HG02798 (cell line): ENCODE measurements around the gene TRIM38.
"Not testable (repeated sequence)": the region's sequence is repeated elsewhere in the genome, so short reads cannot be mapped to it uniquely, and the experiment has no call there.

Experiments
- ATAC-seq: cut with Tn5 transposase; IDR thresholded peaks from one replicate; pipeline ENCODE4 v1.9.1; 2021; ENCODE audit warnings: mild to moderate bottlenecking; ENCODE audit not compliant: unreplicated experiment, poor library complexity

Gene TRIM38, protein sequence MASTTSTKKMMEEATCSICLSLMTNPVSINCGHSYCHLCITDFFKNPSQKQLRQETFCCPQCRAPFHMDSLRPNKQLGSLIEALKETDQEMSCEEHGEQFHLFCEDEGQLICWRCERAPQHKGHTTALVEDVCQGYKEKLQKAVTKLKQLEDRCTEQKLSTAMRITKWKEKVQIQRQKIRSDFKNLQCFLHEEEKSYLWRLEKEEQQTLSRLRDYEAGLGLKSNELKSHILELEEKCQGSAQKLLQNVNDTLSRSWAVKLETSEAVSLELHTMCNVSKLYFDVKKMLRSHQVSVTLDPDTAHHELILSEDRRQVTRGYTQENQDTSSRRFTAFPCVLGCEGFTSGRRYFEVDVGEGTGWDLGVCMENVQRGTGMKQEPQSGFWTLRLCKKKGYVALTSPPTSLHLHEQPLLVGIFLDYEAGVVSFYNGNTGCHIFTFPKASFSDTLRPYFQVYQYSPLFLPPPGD

DNA sequence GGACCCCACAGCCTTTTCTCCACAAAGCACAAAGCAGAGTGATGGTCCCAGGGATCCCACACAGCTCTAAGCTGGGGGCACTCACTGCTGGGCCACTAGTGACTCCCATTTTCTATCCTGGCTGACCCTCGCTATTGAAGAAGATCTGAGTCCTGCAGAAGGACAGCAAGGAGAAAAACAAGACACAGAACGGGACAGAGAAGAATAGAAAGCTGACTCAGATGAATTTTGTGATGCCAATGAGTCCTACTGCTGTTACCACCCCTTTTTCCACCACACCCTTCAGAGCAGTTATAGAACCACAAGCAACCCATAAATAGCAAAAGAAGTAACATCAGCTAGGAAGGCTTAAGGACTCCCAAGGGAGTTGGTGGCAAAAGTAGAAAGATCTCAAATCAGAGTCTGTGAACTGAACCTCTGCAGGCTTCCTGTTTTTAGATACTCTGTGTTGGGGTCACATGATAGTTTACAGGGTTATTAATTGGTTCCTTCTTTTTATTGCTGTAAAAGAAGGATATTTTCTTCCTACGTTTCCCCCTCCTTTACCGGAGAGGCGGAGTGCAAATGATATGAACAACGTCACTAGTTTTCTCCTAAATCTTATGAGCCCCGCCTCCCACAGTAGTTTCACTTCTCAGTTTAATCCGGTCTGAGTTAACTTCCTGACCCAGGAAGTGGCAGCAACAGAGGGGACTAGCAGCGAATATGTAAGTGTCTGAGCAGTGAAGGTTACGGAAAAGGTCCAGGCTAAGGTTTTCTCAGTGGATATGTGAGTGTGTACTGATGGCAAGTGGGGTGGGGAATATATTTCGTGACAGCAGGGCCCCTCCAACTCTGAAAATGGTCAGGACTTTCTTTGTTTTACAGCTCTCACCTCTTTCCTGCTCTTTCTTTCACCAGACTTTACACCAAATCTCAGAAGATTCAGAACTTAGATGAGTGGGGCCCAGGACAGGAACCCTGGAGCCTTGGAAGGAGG, at the start of gene TRIM38:
Gene TRIM38, plus strand, starts transcription at position 654 of the 979 bp plus-strand sequence. CDS start 3,721 bp downstream, outside the sequence.
- ATAC-seq, result peak; percentile 83

DNA sequence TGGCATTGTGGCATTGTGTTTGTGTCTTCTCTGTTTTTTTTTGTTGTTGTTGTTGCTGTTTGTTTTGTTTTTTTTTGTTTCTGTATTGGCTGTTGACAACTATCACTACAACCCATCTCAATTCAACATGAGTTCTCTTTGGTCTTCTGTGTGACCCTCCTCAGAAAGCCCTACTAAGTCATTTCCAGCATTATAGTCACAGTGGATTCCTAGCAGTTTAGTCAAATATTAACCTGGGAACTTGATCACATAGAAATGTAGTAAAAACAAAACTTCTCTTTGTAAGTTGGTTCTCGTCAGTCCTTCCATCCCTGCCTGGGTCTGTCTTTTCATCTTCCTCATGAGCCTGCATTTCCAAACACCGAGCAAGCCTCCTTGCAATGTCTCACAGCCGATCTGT, 48.9 kb upstream of the TRIM38 start:
- no peak for ATAC-seq

DNA sequence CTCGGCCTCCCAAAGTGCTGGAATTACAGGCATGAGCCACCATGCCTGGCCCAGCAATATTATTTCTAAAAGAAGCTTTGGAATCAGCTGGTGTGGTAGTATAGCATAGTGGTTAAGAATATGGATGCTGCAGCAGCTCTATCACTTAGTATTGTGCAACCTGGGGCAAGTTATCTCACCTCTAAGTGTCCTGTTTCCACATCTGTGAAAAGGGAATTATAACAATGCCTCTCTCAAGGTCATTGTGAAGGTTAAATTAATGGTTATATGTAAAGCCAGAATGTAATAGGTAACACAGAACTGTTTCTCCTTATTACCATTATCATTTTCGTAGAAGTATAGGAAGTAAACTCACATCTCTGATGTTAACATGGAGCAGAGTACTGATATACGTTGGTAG, 46.3 kb upstream of the TRIM38 start:
- no peak for ATAC-seq

DNA sequence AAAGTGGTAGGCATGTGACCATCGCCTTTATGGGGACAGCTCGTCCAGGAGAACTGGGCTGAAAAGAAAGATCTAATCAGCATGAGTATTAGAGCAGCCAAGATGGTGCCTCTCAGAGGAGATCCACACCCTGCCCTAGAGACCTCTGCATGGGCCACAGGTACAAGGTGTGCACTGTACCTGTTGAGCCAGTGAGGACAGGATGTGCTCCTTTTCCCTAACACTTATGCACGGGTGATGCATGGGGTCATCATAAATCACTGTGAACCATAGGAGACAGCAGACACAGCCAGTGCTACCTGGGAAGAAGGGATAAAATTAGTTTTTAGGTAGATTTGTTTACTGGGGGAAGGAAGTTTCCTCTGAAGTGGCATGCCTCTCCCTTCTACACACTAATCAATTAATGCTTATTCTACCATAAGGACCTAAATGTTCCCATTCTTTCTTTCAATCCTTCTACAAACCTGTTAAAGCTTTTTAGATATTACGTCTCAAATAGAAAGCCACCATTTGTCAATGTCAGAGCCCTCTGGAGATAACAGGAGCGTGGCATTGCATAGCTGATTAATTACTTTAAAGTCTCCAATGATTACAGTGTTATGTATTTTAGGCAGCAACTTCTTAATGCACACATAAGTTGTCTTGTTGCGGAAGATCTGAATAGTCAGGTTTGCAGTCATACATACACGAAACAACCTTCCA, 45.7 kb upstream of the TRIM38 start:
- no peak for ATAC-seq

DNA sequence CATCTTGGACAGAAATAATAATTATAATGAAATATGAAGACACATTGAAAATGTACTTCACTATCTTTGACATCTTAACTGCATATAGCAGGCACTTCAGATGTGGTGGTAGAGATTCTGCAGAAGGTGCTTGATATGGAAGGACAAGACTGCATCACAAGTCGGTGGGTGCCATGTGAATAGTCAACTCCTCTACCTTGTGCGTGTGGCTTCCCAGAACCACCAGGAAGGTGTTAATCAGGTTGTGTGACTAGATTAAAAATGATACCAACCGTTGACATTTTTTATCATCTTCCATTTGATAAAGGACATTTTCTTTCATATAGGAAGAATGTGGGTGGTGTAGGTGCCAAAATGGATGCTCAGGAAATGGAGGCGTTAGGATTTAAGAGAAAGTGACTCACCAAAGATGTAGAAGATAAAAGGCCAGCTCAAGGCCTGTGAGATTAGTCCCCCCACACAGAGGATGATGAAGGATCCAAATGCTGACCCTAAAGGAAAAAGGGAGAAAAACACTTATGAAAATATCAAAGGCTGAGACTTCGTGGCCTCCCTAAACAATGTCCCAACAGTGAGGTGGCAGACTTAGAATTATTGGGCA, 44.4 kb upstream of the TRIM38 start:
- no peak for ATAC-seq

DNA sequence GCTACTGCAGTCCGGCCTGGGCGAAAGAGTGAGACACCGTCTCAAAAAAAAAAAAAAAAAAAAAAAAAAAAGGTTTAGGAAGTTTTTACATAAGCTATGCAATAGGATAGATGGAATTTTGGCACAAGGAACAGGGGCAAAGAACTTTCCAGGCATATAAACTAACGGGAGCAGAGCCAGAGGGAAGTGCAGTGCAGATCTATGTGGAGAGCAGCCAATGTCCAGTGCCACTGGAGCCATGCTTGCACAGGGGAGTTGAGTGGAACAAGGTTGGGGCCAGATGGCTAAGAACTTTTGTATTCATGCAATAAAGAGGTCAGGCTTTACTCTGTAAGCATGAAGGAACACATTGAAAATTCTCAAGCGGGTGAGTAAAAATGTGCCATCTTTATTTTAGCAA, 42.9 kb upstream of the TRIM38 start:
- ATAC-seq, result no peak

DNA sequence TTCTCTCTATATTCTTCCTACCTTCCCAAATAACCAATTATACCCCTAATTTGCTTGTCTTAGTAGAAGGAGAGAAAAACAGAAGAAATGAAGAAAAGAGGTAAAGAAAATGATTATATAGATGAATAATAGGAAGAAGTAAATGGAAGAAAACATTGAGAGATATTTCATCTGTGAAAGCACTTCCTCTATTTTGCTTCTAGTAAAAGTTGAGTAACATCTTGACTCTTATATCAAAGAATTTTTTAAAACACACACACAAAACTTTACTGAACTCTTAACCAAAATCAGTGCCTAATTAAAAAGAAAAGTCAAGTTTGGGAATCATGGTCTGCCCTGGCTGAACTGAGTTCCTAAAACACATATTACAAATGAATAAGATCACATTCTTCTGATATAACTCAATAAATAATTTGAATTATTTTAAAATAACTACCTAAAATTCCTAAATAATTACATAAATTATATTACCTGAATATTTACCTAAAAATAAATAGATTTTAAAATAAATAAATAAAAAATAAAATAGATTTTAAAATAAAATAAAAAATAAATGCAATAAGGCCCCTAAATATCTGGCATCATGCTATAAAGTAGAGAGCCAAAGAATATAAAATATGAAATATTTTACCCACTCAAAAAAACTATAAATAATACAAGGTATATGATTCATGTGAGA, 40.9 kb upstream of the TRIM38 start:
- ATAC-seq, result no peak

DNA sequence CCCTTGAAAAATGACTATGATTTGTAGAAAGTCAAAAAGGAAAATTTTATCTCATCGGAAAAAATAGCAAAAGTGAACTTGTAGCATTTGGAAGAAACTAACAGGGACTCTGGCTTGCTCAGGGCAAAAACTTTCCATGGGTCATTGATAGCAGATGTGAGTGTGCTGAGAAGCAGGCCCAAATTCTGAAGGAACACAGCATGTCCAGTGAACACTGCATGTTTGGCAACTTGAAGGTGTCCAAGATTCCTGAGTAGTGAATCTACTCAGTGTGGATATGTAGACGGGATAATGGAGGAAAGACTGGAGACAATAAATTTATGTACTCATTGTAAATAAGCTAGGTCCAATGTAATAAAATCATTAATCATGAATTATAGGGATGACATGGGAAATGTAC, 40.3 kb upstream of the TRIM38 start:
- ATAC-seq, result no peak

DNA sequence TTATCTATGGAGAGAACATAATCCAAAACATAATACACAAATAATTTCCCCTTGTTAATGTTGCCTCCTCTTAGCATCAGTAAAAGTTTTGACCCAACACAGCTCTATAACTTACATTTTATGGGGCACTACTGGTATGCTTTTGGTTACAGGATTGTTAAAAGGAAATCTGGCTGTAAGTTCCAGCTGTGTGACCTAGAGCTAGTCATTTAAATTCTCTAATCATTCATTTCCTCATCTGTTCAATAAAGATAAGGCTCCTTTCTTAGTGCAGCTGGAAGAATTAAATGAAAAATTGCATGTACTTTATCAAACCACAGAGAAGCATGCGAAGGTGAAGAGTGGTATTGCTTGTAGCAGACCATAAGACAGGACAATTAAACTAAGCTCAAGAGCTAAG, 36.7 kb upstream of the TRIM38 start:
- ATAC-seq, result no peak

DNA sequence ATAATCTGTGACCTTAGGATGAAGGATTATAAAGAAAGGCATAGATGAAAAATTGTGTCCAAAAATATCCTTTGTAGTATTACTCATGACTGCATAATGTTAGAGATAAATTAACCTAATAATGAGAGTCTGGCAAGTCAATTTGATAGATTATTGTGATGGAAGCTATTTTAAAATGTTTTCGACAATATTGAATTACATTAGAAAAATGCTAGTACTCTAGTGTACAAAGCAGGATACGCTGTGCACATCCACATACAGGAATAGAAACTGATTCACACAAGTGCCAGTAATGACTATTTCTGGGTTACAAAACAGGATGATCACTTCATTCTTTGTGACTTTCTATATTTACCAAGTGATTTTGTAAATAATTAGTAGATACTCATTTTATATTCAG, 35.4 kb upstream of the TRIM38 start:
- no peak for ATAC-seq

DNA sequence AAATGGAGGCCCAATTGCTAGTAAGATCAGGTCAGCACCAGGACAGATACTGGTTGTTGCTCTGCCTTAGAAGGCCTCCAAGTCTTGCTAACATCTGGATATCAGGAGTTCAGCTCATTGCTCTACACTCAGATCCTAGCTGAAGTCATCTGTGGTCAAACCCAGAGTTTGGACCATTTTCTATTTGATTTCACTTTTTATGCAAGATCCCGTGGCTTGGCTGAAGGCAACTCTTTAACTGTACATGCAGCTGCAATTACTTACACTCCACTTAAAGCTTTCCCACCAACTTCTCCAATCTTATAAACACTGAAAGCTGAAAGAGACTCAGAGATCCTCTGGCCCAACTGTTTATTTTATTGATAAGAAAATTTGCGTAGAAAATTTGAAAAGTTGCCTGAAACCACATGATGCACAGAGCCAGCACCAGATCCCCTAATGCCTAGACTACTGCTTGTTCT, 34.8 kb upstream of the TRIM38 start:
- ATAC-seq, result no peak

DNA sequence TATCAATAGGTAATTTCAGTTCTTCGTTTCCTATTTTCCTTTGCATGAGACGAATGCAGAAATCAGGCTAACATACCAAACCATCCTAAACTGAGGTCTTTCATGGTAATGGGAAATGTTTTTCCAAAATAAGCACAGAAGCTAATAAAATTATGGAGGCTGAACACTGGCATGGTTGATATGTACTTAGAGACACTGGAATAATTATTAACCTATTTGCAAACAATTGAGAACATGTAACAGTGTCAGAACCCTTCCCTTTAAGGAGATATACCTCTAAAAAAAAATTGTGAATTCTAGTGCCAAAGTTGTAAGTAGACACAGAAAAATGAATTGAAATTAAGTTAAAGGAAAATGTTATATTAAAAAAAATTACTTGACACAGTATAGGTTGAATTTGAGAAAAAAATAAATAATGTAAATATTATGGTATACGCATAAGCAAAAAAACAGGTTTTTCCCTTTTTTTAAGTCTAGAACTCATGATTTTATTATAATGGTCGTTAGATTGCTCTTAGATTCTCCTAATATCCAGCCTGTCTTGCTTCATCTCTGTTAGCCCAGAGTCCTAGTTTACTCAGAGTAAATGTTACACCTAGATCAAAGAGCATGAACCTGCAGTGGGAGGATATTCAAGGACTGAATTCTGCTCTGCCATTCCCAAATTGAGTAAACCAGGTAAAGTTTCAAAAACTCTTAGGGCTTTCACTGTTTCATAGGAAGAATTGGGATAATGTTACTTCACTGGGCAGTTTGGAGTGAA, 33.9 kb upstream of the TRIM38 start:
- no peak for ATAC-seq

DNA sequence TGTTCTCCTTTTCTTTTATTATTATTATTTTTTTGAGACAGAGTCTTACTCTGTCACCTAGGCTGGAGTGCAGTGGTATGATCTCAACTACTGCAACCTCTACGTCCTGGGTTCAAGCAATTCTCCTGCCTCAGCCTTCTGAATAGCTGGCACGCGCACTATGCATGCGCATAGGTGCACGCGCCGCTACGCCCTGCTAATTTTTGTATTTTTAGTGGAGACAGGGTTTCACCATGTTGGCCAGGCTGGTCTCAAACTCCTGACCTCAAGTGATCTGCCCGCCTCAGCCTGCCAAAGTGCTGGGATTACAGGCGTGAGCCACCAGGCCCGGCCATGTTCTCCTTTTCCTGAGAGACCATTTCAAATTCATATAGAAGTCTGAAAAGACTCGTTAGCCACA, 32.8 kb upstream of the TRIM38 start:
- not testable (repeated sequence) for ATAC-seq

DNA sequence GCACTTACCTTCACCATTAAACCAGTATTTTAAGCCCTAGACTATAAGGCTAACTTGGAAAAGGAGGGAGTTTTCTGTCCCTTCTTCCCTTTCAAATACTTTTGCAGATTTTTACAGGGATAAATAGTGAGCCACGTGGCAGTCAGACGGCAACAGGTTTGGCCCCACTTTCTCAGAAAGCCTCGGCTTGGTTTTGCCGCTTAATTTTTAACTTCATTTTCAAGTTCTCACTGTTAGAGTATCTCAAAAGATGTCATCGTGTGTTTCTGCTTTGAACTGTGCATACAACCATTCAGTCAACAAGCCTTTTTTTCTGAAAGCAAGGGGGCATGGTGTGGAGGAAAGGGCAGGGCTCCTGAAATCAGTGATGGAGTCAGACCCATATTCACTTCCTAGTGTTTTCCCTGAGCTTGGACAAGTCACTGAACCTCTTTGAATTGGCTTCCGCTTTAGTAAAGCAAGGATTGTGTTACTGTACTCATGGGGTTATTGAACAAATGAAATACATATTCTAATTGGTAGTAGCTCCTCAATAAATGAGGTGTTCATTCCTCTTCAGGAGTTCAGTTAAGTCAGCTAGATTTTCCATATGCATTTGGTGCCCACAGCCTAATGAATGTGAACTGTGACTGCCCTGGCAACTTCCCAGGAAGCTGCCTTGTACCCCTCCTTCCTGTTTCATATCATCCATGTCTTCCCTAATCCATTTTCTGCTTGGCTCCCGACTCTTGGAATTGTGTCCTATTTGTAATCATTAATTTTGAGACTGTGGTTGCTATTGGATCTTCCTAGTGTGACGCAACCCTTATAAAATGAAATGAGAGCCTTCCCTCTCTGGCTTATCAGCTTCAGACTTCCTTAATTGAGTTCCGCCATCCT, 31.8 kb upstream of the TRIM38 start, which contains the start of gene SLC17A2:
Gene SLC17A2, minus strand, starts transcription at position 160 of the 879 bp plus-strand sequence. CDS start 4,895 bp downstream, outside the sequence.
- no peak for ATAC-seq

DNA sequence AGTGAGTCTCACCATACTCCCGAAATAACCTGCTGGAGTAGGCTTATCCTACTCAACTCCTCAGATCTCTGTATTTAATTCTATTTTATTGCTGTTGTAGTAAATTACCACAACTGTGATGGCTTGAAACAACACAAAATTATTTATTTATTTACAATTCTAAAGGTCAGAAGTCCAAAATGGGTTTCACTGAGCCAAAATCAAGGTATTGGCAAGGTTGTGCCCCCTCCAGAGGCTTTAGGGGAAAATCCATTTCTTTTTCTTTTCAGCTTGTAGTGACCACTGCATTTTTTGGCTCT, 31.2 kb upstream of the TRIM38 start:
- no peak for ATAC-seq

DNA sequence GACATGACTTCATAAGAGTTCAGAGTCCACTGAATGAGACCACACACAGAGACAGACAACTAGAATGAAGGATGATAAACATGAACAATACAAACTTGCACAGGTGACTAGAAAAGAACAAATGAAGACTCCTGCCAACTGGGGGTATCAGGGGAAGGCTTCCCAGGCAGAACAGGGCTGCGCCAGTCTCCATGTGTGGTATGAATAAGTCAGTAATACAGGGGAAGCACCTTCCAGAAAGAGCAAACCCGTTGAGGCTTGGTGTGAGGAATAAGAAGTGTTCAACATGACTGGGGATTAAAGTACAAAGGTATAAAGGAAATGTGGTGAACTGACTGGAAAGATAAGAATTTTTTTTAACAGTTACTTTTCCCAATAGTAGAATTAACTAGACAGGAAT, 28.4 kb upstream of the TRIM38 start:
- no peak for ATAC-seq

DNA sequence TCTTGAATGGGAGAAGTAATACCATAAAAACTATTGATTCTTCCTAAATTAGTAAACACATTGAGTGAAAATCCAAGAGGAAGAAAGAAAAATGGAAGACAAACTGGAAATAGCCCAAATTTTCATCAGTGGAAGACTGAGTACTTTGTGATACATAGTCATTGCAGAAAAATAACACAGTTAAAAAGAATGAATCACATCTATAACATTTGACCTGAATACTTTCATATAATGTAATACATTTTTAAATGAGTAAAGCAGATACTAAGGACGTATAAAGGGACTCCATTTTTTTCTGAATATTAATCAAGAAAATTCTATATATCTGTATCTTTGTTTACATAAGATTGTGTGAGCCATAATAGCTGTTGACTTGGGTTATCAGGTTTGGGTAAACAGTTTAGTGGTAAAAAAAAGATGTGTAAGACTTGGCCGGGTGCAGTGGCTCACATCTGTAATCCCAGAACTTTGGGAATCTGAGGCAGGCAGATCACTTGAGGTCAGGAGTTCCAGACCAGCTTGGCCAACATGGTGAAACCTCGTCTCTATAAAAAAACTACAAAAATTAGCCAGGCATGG, 27.8 kb upstream of the TRIM38 start:
- ATAC-seq, result no peak

DNA sequence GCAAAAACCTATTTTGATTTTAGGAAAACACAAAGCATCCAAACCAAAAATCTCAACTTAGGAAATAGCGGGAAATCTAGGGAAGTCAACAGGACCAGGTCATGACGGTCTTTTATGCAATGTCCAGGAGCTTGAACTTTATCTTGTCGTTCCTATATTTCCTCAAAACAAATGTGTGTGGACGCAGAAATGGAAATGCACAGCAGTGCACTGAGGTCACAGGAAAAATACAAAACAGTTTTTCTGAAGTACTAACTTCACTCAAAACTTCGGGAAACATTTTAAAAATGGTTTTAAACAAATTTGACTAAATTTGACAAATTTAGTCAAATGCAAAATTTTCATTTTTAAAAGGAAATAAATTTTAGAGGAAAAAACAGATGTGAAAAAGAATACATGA, 26.6 kb upstream of the TRIM38 start:
- ATAC-seq, result no peak
